Keratinocyte (primary cell): Measurements from ENCODE around the gene MCTP2.

Source experiments
- EZH2 ChIP-seq: IDR thresholded peaks from one replicate; pipeline ENCODE4 v1.6.1; 2012; ENCODE audit warnings: inconsistent platforms, mild to moderate bottlenecking, low read length, moderate library complexity
- TF ChIP-seq, protein P1 (sequence below), 3 experiments: IDR thresholded peaks in 1 of 3; conservative IDR thresholded peaks in 1 of 3; optimal IDR thresholded peaks in 1 of 3; 2 replicates in 2 of 3; 3 replicates in 1 of 3; pipeline versions ENCODE3 to v1.5.1; 2011; ENCODE audit warnings: low read length in 3 of 3, mild to moderate bottlenecking in 3 of 3, moderate library complexity in 2 of 3, control low read depth in 1 of 3, inconsistent platforms in 1 of 3; ENCODE audit not compliant: insufficient read depth in 2 of 3; ENCODE audit errors: extremely low read depth in 1 of 3

DNA sequence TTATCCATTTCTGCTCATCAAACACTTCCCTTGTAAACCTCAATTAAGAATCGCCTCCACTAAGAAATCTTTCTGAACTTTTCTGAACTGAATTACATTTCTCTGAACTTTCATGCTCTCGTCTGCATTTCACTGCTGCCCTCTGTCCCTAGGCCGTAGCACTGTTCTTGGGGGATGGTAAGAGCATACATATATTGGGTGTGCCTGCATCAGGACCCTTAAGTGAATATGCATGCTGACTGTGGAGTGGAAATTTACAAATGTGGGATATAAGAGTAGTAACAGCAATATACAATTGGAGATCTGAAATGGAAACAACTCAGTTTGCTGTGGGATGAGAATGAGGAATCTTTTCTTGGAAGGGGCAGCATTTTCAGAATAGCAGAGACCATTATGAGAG, 148.6 kb downstream of the MCTP2 start:
- TF ChIP-seq, protein P1, sequence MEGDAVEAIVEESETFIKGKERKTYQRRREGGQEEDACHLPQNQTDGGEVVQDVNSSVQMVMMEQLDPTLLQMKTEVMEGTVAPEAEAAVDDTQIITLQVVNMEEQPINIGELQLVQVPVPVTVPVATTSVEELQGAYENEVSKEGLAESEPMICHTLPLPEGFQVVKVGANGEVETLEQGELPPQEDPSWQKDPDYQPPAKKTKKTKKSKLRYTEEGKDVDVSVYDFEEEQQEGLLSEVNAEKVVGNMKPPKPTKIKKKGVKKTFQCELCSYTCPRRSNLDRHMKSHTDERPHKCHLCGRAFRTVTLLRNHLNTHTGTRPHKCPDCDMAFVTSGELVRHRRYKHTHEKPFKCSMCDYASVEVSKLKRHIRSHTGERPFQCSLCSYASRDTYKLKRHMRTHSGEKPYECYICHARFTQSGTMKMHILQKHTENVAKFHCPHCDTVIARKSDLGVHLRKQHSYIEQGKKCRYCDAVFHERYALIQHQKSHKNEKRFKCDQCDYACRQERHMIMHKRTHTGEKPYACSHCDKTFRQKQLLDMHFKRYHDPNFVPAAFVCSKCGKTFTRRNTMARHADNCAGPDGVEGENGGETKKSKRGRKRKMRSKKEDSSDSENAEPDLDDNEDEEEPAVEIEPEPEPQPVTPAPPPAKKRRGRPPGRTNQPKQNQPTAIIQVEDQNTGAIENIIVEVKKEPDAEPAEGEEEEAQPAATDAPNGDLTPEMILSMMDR (optimal IDR thresholded peaks at IDR 0.05 in 1 of 3, IDR thresholded peaks at IDR 0.05 in 1 of 3, conservative IDR thresholded peaks at IDR 0.05 in 1 of 3; ENCODE audit: extremely low read depth in 1 of 3, insufficient read depth in 2 of 3, low read length in 3 of 3) = no peak
- no peak for TF ChIP-seq EZH2
